ELF-1 (cell line): ENCODE measurements around the gene TLE1.

Source experiments
- DNase-seq: peaks from one replicate; pipeline ENCODE4 v3.0.0-alpha.2; 2016; ENCODE audit warnings: low read depth, low spot score

TLE1 gene

DNA sequence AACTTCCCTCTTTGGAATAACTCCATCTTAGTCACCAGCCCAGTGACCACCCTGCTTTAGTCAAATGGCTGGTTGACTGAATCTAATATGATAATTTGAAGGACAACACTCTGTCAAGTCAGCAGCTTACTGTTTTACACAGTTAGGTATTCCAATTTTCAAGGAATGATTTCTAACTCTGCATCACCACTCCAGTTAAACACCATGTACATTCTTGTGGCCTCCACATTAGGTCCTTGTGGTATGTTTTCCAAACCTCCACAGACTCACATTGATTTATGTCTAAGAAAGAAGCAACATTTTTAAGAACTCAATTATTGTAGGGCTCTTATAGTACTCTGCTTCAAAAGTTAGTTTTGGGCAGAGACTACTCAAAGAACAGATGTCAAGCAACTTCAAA, 110.7 kb downstream of the TLE1 start:
- DNase-seq = no peak

DNA sequence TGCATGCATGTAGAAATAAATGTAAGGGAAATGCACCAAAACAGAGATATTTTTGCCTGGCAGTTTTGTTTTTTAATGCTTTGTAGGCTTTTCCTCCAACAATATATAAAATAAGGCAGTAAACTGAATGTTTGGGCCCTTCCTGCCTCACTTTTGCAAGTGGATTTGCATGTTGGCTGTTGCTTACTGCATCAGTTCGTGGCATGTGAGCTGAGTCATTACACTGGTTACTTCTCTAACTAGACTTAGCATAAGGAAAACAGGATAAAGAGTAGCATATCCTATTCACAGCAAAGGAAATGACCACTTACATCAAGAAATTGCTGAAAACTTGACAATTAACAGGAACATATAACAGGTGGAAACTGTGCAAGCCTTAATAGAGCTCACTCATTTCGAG, 113.4 kb downstream of the TLE1 start:
- no peak for DNase-seq

GRCh38 chr9:81574405-81574804, 114.9 kb downstream of the TLE1 start:
- DNase-seq = no peak

- no peak for DNase-seq
These were observed 115.7 kb downstream of the TLE1 start for GRCh38 chr9:81573415-81574321.

- DNase-seq = no peak
These were observed 119.3 kb downstream of the TLE1 start for GRCh38 chr9:81570083-81570482.

DNA sequence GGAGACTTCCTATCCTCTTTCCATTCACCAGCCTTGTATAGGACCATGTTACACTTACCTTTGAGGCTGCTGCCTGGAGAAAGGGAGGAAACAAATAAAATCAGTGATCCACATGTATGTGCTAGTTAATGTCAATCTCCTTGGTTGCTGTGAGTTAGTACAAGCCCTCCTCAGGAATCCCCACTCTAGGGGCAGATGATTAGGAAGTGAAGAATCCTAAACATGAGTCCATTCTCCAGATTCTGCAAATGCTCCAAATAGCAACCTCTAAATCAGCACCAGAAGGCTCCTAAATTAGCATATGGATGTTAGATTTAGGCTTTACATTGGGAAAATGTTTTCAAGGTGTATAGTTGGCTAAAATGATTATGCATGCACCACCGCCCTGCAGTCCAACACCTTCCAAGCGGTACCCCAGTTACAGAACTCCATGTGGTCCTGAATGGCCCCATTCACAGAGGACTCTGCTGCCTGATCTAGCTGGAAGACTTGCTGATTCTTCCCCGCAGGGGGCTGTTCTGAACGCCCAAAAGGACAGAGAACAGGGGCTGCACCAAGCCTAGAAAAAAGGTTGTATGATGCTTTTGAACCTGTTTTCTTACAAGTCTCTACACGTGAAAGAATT, 123.2 kb downstream of the TLE1 start:
- DNase-seq = no peak

GRCh38 chr9:81565609-81566008, 123.7 kb downstream of the TLE1 start:
- no peak for DNase-seq

DNA sequence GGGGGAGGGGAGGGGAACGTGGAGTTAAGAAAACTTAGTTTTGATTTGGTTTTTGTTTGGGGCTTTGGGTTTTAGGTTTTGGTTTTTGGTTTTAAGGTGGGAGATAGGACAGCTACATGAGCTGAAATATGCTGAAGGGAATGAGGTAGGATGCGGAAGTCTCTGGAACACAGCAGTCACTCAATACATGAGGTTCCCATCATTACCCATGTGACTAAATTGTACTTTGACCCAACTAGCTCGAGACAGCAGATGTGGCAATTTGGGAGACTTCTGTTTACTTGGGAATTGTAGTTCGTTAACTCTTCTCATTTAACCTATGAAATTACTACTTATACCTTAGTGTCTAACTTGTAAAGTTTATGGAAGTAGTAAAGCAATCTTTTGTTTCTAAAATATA, 124.2 kb downstream of the TLE1 start:
- DNase-seq = no peak

- DNase-seq = no peak
These were observed 124.7 kb downstream of the TLE1 start for GRCh38 chr9:81564632-81565031.

DNA sequence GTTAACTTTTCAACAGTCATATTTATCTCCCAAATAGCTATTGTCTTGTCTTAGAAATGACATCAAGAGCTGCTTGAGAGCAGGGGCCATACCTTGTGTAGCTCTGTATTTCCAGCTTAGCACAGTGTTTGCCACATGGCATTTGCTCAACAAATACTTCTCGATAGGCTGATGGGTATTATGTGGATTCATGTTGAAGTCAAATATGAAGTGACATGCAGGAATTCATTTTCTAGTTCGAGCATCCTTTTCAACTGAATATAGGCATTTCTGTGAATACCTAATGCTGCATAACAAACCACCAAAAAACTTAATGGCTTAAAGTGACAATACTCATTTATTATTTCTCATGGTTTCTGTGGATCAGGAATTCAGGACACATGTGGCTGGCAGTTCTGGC, 125.6 kb downstream of the TLE1 start:
- DNase-seq = no peak

DNA sequence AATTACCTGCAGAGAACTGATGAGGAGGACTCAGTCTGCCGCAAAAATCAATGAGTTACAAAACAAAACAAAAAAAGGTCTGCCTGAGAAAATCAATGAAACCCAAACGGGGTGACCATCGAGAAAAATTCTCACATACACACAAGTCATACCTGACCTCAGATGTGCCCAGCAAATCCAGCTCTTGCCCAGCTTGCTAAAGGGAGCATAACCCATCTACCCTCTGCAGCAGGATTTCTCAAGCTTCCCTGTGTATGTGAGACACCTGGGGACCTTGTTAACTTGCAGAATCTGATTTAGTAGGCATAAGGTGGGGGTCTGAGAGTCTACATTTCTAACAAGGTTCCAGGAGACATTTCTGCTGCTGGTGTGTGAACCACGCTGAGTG, 126.3 kb downstream of the TLE1 start:
- no peak for DNase-seq

DNA sequence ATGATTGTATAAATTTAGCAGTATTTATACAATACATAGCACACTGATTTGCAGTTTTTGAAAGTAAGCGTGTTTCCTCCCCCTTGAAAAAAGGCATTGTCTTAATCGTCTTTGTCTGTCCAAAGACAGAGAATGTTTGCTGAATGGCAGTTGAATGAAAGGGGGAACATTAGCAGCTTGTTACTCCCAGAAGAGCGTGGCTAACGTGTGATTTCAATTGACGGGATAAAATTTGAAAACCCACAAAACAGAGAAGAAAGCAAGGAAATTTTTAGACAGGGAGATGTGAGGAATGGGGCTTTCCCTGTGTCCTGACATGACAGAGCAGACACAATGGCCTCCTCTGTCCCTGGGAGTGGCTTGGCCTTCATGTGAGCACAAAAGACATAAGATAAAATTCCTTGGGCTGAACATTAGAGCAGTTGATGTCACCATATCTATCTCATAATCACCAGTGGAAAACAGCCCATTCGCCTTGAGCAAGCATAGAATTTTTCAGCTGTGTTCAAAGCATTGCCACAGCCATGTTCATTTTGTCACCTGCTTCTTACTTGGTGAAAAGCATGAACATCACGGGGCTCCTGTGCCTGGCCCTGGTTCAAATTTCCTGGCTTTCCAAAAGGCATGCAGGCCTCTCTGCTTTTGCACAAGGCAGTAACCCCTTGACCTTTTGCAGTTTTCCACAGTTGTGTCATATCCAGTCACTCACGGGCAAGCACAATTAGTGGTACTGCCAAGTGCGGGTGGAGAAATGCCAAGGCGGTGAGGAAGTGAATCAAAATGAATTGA, 126.9 kb downstream of the TLE1 start:
- no peak for DNase-seq

- DNase-seq = no peak
These were observed 128.3 kb downstream of the TLE1 start for GRCh38 chr9:81560851-81561732.

GRCh38 chr9:81559709-81560108, 129.6 kb downstream of the TLE1 start:
- DNase-seq = peak; percentile 54

GRCh38 chr9:81559197-81559596, 130.2 kb downstream of the TLE1 start:
- no peak for DNase-seq

DNA sequence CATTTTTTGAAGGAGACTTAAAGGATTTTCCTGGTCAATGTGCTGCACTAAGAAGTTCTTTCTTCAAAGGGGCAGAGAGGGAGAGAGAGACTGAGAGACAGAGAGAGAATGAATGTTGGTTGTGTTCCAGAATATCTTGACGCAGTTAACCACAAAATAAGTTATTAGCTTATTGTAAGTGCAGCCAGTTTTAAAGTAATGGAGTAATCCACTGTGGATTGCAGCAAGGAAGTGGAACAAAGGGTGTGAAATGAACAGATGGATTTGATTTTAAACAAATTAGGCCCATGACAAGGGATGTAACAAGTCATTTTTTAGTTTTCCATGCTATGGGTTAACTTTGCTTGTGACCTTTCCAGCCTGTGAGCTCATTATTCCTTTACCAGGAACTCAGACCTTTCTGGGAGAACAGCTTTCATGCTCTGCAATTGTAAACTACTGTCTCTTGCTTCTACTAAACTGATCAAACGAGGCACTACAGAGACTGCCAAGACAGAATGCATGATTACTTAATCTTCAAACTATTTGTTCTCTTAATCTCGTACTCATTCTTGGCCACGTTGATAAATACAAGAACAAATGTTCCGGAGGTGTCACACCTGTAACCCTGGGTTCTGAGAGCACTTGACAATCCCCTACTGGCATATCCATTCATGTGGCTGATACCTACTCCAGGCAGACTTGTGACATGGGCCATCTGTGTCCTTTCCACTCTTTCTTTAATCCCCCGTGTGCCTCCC, 131.1 kb downstream of the TLE1 start:
- DNase-seq = no peak

GRCh38 chr9:81557452-81558090, 131.8 kb downstream of the TLE1 start:
- DNase-seq = no peak

- no peak for DNase-seq
These were observed 132.4 kb downstream of the TLE1 start for GRCh38 chr9:81556923-81557322.

- DNase-seq = no peak
These were observed 136.8 kb downstream of the TLE1 start for GRCh38 chr9:81552581-81552991.

DNA sequence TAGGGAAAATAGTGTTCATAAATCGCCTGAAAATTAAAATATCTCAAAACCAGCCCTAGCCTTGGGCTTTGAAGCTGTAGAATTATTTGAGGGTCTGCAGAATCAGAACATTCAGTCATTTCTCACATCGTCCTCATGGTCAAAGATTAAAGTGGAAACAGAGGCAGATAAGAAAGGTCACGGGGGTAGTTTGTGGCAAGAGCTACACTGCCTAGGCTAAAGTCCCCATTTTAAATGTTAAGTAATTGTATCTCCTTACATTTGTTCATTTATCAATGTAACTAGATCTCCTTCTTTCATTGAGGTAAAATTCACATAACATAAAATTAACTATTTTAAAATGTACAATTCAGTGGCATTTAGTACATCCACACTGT, 139.2 kb downstream of the TLE1 start:
- DNase-seq = no peak
